Progenitor cell of endocrine pancreas (in vitro differentiated cells): Measurements from ENCODE around the gene TRAPPC8. TPM values are rescaled to one million over a fixed set of nuclear protein-coding genes. Genes with fewer than 3 reads are reported as not detected.

ENCODE experiments used
- DNase-seq: peaks from one replicate; pipeline ENCODE4 v3.0.0; 2021; ENCODE audit warnings: low spot score; ENCODE audit not compliant: unreplicated experiment
- H3K27ac Mint-ChIP-seq: 2 replicates; pipeline ENCODE4 v1.8.0; 2021; ENCODE audit warnings: mild to moderate bottlenecking, moderate library complexity, mixed read lengths
- H3K27me3 Mint-ChIP-seq: 2 replicates; pipeline ENCODE4 v1.8.0; 2021; ENCODE audit warnings: mixed read lengths
- H3K36me3 Mint-ChIP-seq: 2 replicates; pipeline ENCODE4 v1.8.0; 2022; ENCODE audit warnings: mixed read lengths; ENCODE audit not compliant: insufficient read depth
- H3K4me1 Mint-ChIP-seq: 2 replicates; pipeline ENCODE4 v1.8.0; 2021; ENCODE audit warnings: low read depth, mixed read lengths
- H3K4me3 Mint-ChIP-seq: 2 replicates; pipeline ENCODE4 v1.8.0; 2021; ENCODE audit warnings: low read depth, mild to moderate bottlenecking, moderate library complexity, mixed read lengths
- H3K9me3 Mint-ChIP-seq: 2 replicates; pipeline ENCODE4 v1.8.0; 2021; ENCODE audit warnings: low read depth, mixed read lengths
- CTCF ChIP-seq: fragments of 200-600 bp; sonication (generic); IDR thresholded peaks from one replicate; pipeline ENCODE4 v1.5.0; 2021; ENCODE audit warnings: antibody characterized with exemption, mild to moderate bottlenecking; ENCODE audit not compliant: unreplicated experiment
- total RNA-seq: library from RNA; stranded (reverse); gene quantifications from 2 replicates; pipeline ENCODE4 v1.2.1, GENCODE V29; 2021

TRAPPC8 gene
- total RNA-seq, 1 donor from 2014 or later = 39.8 TPM

GRCh38 chr18:31876707-31877106 is 66.2 kb downstream of the TRAPPC8 start:
- no peak for DNase-seq
- H3K36me3 Mint-ChIP-seq = peaks cover 56% of the 10 kb centered on the region
- no peak for TF ChIP-seq CTCF
- no peak overlapping the region for H3K27ac Mint-ChIP-seq
- H3K27me3 Mint-ChIP-seq = no peaks in the 10 kb centered on the region
- peaks cover 1% of the 10 kb centered on the region for H3K4me1 Mint-ChIP-seq
- no peak overlapping the region for H3K4me3 Mint-ChIP-seq
- peaks cover 24% of the 10 kb centered on the region for H3K9me3 Mint-ChIP-seq

- Mint-ChIP-seq H3K27ac (peak overlapping the region; percentile 60), H3K36me3 (peaks cover 46% of the 10 kb centered on the region), H3K4me1 (no peaks in the 10 kb centered on the region), H3K4me3 (no peak overlapping the region), H3K9me3 (peaks cover 14% of the 10 kb centered on the region), H3K27me3 (no peaks in the 10 kb centered on the region)
- no peak for DNase-seq
- TF ChIP-seq CTCF = no peak
Observed at GRCh38 chr18:31875301-31875700, 67.6 kb downstream of the TRAPPC8 start.

- TF ChIP-seq CTCF = no peak
- no peaks in the 10 kb centered on the region for H3K9me3 Mint-ChIP-seq
- H3K36me3 Mint-ChIP-seq = peaks cover 2% of the 10 kb centered on the region
- no peaks in the 10 kb centered on the region for H3K27me3 Mint-ChIP-seq
- DNase-seq = no peak
- no peak overlapping the region for H3K4me3 Mint-ChIP-seq
- H3K27ac Mint-ChIP-seq = no peak overlapping the region
- H3K4me1 Mint-ChIP-seq = no peaks in the 10 kb centered on the region
Observed at GRCh38 chr18:31863103-31863502, 79.8 kb downstream of the TRAPPC8 start.

- H3K9me3 Mint-ChIP-seq = no peaks in the 10 kb centered on the region
- no peak overlapping the region for H3K27ac Mint-ChIP-seq
- no peaks in the 10 kb centered on the region for H3K27me3 Mint-ChIP-seq
- peaks cover 10% of the 10 kb centered on the region for H3K36me3 Mint-ChIP-seq
- no peak for DNase-seq
- no peak for TF ChIP-seq CTCF
- no peak overlapping the region for H3K4me3 Mint-ChIP-seq
- H3K4me1 Mint-ChIP-seq = no peaks in the 10 kb centered on the region
Observed at GRCh38 chr18:31860488-31860887, 82.4 kb downstream of the TRAPPC8 start.

GRCh38 chr18:31857526-31858106 is 85.3 kb downstream of the TRAPPC8 start:
- Mint-ChIP-seq H3K4me1 (no peaks in the 10 kb centered on the region), H3K4me3 (no peak overlapping the region), H3K27me3 (no peaks in the 10 kb centered on the region), H3K27ac (no peak overlapping the region), H3K9me3 (no peaks in the 10 kb centered on the region), H3K36me3 (peaks cover 14% of the 10 kb centered on the region)
- no peak for TF ChIP-seq CTCF
- no peak for DNase-seq
